Measurements from ENCODE around the gene ITGBL1. TPM values are rescaled to one million over a fixed set of nuclear protein-coding genes. Genes with fewer than 3 reads are reported as not detected.
A peak's percentile ranks its signal among the peaks of the same experiment; 100 is the strongest.

The ITGBL1 gene
- total RNA-seq (2021; fragmentation: NEBNext Ultra II Directional; extraction: Animal tissue kit (Norgen Biotek cat#: 25700)): 100 to 1,000 TPM in 5 of 6 experiments, 10 to 100 TPM in 1; 92.4 to 114 (median 105) TPM
- long read RNA-seq, transcript ITGBL1-202 (11 exons, 2,494 nt): major isoform, 35 of 93 reads
- long read RNA-seq, partial matches to known transcripts: 10 of 93 reads
- long read RNA-seq, other reads (novel, unspliced or antisense): 48 of 93 reads

GRCh38 chr13:101452519-101453485 is at the start of gene ITGBL1:
TSS of gene ITGBL1 (plus strand) at chr13:101452675. CDS start at chr13:101452834, 159 bp downstream.
- H3K27ac Mint-ChIP-seq: peak within 1 kb of the TSS; percentile 79
- H3K4me3 Mint-ChIP-seq: peak within 1 kb of the TSS; percentile 97
- H3K36me3 Mint-ChIP-seq (ENCODE audit: low read depth): peaks cover 26% of the 10 kb centered on the region
- no peaks in the 10 kb centered on the region for H3K9me3 Mint-ChIP-seq
- DNase-seq: peak; percentile 20
- no peaks in the 10 kb centered on the region; the same call in 1 of the 2 replicates for H3K27me3 Mint-ChIP-seq (ENCODE audit: insufficient read depth)
- H3K4me1 Mint-ChIP-seq (ENCODE audit: low read depth): peaks cover 73% of the 10 kb centered on the region
- 0 out of 2 replicates have a peak, but pooled peaks have one; percentile 10 for TF ChIP-seq CTCF (IDR thresholded peaks at IDR 0.05)

GRCh38 chr13:101406791-101407190 is 45.7 kb upstream of the ITGBL1 start:
- DNase-seq: no peak
- no peaks in the 10 kb centered on the region for H3K9me3 Mint-ChIP-seq
- H3K27ac Mint-ChIP-seq: peak overlapping the region; percentile 39; the same call in 1 of the 2 replicates
- TF ChIP-seq CTCF (IDR thresholded peaks at IDR 0.05): no peak
- no peaks in the 10 kb centered on the region for H3K36me3 Mint-ChIP-seq (ENCODE audit: low read depth)
- H3K4me3 Mint-ChIP-seq: peak overlapping the region; percentile 68
- peaks cover 42% of the 10 kb centered on the region for H3K4me1 Mint-ChIP-seq (ENCODE audit: low read depth)
- no peaks in the 10 kb centered on the region for H3K27me3 Mint-ChIP-seq (ENCODE audit: insufficient read depth)

- H3K36me3 Mint-ChIP-seq (ENCODE audit: low read depth): no peaks in the 10 kb centered on the region
- no peaks in the 10 kb centered on the region for H3K27me3 Mint-ChIP-seq (ENCODE audit: insufficient read depth)
- H3K9me3 Mint-ChIP-seq: no peaks in the 10 kb centered on the region
- TF ChIP-seq CTCF (IDR thresholded peaks at IDR 0.05): no peak
- peak overlapping the region; percentile 0; the same call in 1 of the 2 replicates for H3K4me3 Mint-ChIP-seq
- no peak for DNase-seq
- peaks cover 39% of the 10 kb centered on the region for H3K4me1 Mint-ChIP-seq (ENCODE audit: low read depth)
- H3K27ac Mint-ChIP-seq: no peak overlapping the region
Observed at GRCh38 chr13:101408154-101408553, 44.3 kb upstream of the ITGBL1 start.

GRCh38 chr13:101408992-101409656 is 43.4 kb upstream of the ITGBL1 start:
- H3K9me3 Mint-ChIP-seq: no peaks in the 10 kb centered on the region
- no peak overlapping the region for H3K27ac Mint-ChIP-seq
- no peaks in the 10 kb centered on the region for H3K27me3 Mint-ChIP-seq (ENCODE audit: insufficient read depth)
- H3K4me3 Mint-ChIP-seq: no peak overlapping the region
- peaks cover 39% of the 10 kb centered on the region for H3K4me1 Mint-ChIP-seq (ENCODE audit: low read depth)
- TF ChIP-seq CTCF (IDR thresholded peaks at IDR 0.05): no peak
- no peak for DNase-seq
- H3K36me3 Mint-ChIP-seq (ENCODE audit: low read depth): no peaks in the 10 kb centered on the region

GRCh38 chr13:101412076-101412475 is 40.4 kb upstream of the ITGBL1 start:
- H3K27ac Mint-ChIP-seq: no peak overlapping the region
- H3K27me3 Mint-ChIP-seq (ENCODE audit: insufficient read depth): peaks cover 3% of the 10 kb centered on the region; the same call in 1 of the 2 replicates

More at GRCh38 chr13:101412076-101412475, 40.4 kb upstream of the ITGBL1 start:
- no peaks in the 10 kb centered on the region for H3K36me3 Mint-ChIP-seq (ENCODE audit: low read depth)
- H3K4me3 Mint-ChIP-seq: no peak overlapping the region
- no peaks in the 10 kb centered on the region for H3K9me3 Mint-ChIP-seq
- no peak for DNase-seq
- no peak for TF ChIP-seq CTCF (IDR thresholded peaks at IDR 0.05)
- H3K4me1 Mint-ChIP-seq (ENCODE audit: low read depth): peaks cover 28% of the 10 kb centered on the region
